ENCODE results near the gene FLNC. TPM values are rescaled to one million over a fixed set of nuclear protein-coding genes. Genes with fewer than 3 reads are reported as not detected.

The FLNC gene
- total and polyA plus RNA-seq, 2 donors (not counting 3 experiments of a cell fraction or from before 2014, with no cell fraction given): 19.5 to 81.9 TPM

- no peaks in the 10 kb centered on the region for H3K9me3 ChIP-seq (replicated peaks; ENCODE audit: control insufficient read depth, insufficient read depth, low read length)
- H3K79me2 ChIP-seq (ENCODE audit: control insufficient read depth, insufficient read depth, low read length): no peaks in the 10 kb centered on the region
- H3K4me3 ChIP-seq (replicated peaks in 1 of 3; ENCODE audit: insufficient read depth in 1 of 3, low read depth in 1 of 3, low read length in 3 of 3): no peak overlapping the region
- H4K20me1 ChIP-seq (replicated peaks; ENCODE audit: control insufficient read depth, extremely low read depth, insufficient read depth, low read length): no peaks in the 10 kb centered on the region
- CTCF ChIA-PET: interaction anchor here (1.1 kb wide), 2 partner anchors 10 to 41 kb away, joined by 3 to 4 read pairs; no protein-coding TSS in a partner anchor
- POLR2A ChIA-PET: no interaction called here
- no peak overlapping the region for H3K4me2 ChIP-seq (ENCODE audit: insufficient read depth, low read length)
- no peak for TF ChIP-seq EZH2 (IDR thresholded peaks at IDR 0.05; ENCODE audit: borderline replicate concordance, low read depth, low read length, severe bottlenecking)
- TF ChIP-seq GATA2 (IDR thresholded peaks at IDR 0.05; ENCODE audit: insufficient read depth, insufficient read length, low read depth, low read length): no peak
- TF ChIP-seq POLR2A (IDR thresholded peaks at IDR 0.05; ENCODE audit: low read depth, low read length): no peak
- no peak for TF ChIP-seq MYC (IDR thresholded peaks at IDR 0.05; ENCODE audit: low read depth, low read length)
- no peak for TF ChIP-seq FOS (IDR thresholded peaks at IDR 0.05; ENCODE audit: borderline replicate concordance, insufficient read depth, low read length)
- no peak for TF ChIP-seq CTCF (IDR thresholded peaks at IDR 0.05; ENCODE audit: extremely low read depth in 1 of 2, insufficient read depth in 1 of 2, low read depth in 1 of 2, low read length in 2 of 2)
- no peak for TF ChIP-seq POLR2AphosphoS5 (IDR thresholded peaks at IDR 0.05; ENCODE audit: insufficient read depth, low read depth, low read length)
- no peak for TF ChIP-seq JUN (IDR thresholded peaks at IDR 0.05; ENCODE audit: borderline replicate concordance, insufficient read depth, insufficient read length, low read depth)
- no peak for TF ChIP-seq MAX (IDR thresholded peaks at IDR 0.05; ENCODE audit: insufficient read depth, insufficient read length)
- no peaks in the 10 kb centered on the region for H3K36me3 ChIP-seq (ENCODE audit: control insufficient read depth in 2 of 2, extremely low read depth in 1 of 2, insufficient read depth in 2 of 2, low read length in 2 of 2)
- no TSS peak for BruUV-seq (replicated peaks)
- no peaks in the 10 kb centered on the region for H3K4me1 ChIP-seq (ENCODE audit: control insufficient read depth, extremely low read depth, insufficient read depth, low read length)
- no peak overlapping the region for H3K27ac ChIP-seq (ENCODE audit: insufficient read depth, low read depth, low read length)
- intact Hi-C loops (cut with micrococcal nuclease): no loop called here
- H3K9ac ChIP-seq (replicated peaks; ENCODE audit: extremely low read depth, insufficient read depth, low read length): no peak overlapping the region
- FAIRE-seq: no peak
- DNase-seq (ENCODE audit: low read depth, low spot score): no peak
- H3K27me3 ChIP-seq (ENCODE audit: control insufficient read depth in 2 of 2, insufficient read depth in 2 of 2, low read length in 2 of 2): peaks cover 13 to 16% of the 10 kb centered on the region in 2 experiments
- no peaks in the 10 kb centered on the region for H3K9me1 ChIP-seq (replicated peaks; ENCODE audit: control insufficient read depth, extremely low read depth, insufficient read depth, low read length)
- dilution Hi-C loops (cut with MboI; ENCODE audit: extremely low pct_ligation_motif_present, low sequenced_read_pairs): no loop called here
- no peak overlapping the region for H2AFZ ChIP-seq (ENCODE audit: low read depth, low read length)
Measured at GRCh38 chr7:128811631-128812430, 18.4 kb upstream of the FLNC start.

All from endothelial cell of umbilical vein (primary cell).